ENCODE measurements around the gene PRXL2B. TPM values are rescaled to one million over a fixed set of nuclear protein-coding genes. Genes with fewer than 3 reads are reported as not detected.
"Not testable (repeated sequence)": the region's sequence is repeated elsewhere in the genome, so short reads cannot be mapped to it uniquely, and the experiment has no call there.

The PRXL2B gene
- total and polyA plus RNA-seq, 4 donors: 19.0 to 85.9 (median 52.0) TPM

DNA sequence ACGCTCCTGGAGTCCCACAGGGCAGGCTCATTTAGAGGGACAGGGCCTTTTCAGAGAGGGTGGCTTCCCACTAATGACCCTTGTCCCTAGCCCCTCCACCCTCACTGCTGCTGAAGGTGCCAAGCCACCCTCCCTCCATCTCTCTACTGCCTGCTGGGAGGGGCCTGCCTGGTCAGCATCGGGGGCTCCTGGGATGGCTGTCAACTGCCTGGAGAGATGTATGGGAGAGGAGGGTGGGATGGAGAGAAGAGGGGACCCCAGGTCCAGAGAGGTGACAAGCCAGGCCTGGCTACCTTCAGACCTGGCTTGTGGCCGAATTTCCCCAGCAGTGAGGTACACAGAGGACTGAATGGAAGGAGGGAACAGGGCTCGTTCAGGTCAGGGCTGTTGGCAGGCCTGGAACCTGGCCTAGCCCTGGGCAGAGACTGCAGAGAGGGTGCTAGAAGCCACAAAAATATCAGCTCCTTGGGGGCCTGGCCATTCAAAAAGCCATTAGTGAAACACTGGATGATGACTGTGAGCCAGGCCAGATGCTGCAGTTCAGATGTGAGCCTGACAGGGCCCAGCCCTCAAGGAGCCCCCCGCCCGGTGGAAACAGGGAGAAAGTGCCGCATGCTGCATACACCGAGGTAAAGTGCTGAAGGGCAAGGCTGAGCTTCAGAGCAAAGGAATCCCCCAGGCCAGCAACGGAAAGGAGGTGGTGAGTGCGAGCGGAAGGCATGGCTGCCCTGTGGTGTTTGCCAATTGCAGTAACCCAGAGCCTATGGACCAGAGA lies 26.2 kb downstream of the PRXL2B start:
- no peak overlapping the region for H3K4me3 ChIP-seq (ENCODE audit: low read depth, low read length)
- H3K27ac ChIP-seq (ENCODE audit: low read depth, low read length): no peak overlapping the region
- 79% methylated on average over 11 of the region's 11 CpGs for WGBS (ENCODE audit: insufficient coverage)
- H3K4me1 ChIP-seq (ENCODE audit: control insufficient read depth, insufficient read depth, low read length): peaks cover 31% of the 10 kb centered on the region
- no peaks in the 10 kb centered on the region for H3K36me3 ChIP-seq (ENCODE audit: control insufficient read depth, insufficient read depth, low read length)
- H3K9me3 ChIP-seq (ENCODE audit: control insufficient read depth, insufficient read depth, low read length): peaks cover 4% of the 10 kb centered on the region
- DNase-seq (ENCODE audit: low read depth in 4 of 6, low spot score in 6 of 6): no peak
- H3K27me3 ChIP-seq (ENCODE audit: control insufficient read depth, insufficient read depth, low read length): no peaks in the 10 kb centered on the region

DNA sequence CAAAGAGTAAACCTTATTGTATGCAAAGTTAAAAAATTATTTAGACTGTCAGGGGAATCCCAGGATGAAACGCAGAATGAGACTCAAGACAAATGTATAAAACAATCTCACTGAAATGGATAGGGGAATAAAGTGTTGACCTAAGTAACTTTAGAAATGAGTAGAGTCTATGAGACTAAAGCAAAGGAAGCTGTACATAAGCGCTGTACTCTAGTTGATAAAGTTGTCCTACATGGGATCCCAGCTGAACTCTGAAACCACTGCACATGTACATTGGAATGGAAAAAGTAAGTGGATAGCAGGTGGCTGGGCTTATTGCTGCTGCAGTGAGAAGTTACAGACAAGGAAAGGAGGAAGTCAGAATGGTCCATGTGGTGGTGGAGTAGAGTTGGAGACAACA lies 27.6 kb downstream of the PRXL2B start:
- Histone ChIP-seq H3K27me3 (ENCODE audit: control insufficient read depth, insufficient read depth, low read length) (no peaks in the 10 kb centered on the region), H3K9me3 (ENCODE audit: control insufficient read depth, insufficient read depth, low read length) (peaks cover 4% of the 10 kb centered on the region), H3K36me3 (ENCODE audit: control insufficient read depth, insufficient read depth, low read length) (no peaks in the 10 kb centered on the region), H3K27ac (ENCODE audit: low read depth, low read length) (no peak overlapping the region), H3K4me1 (ENCODE audit: control insufficient read depth, insufficient read depth, low read length) (peaks cover 27% of the 10 kb centered on the region), H3K4me3 (ENCODE audit: low read depth, low read length) (no peak overlapping the region)
- no peak for DNase-seq (ENCODE audit: low read depth in 4 of 6, low spot score in 6 of 6)
- WGBS (ENCODE audit: insufficient coverage): 86% methylated on average over 1 of the region's 2 CpGs

DNA sequence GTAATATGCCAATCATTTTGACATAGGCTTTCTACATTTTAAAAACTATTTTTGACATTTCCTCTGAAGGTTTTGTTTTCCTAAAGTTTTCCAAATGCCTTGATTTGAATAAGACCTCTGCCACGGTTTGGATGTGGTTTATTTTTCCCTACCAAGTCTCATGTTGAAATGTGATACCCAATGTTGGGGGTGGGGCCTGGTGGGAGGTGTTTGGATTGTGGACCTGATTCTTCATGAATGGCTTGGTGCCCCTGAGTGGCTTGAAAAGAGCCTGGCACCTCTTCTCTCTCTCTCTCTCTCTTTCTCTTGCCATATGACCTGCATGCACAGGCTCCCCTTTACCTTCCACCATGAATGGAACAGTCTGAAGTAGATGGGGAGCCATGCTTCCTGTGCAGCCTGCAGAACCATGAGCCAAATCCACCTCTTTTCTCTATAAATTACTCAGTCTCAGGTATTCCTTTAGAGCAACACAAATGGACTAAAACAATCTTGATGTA lies 31.4 kb downstream of the PRXL2B start:
- Histone ChIP-seq H3K36me3 (ENCODE audit: control insufficient read depth, insufficient read depth, low read length) (no peaks in the 10 kb centered on the region), H3K27me3 (ENCODE audit: control insufficient read depth, insufficient read depth, low read length) (peaks cover 2% of the 10 kb centered on the region), H3K4me1 (ENCODE audit: control insufficient read depth, insufficient read depth, low read length) (no peaks in the 10 kb centered on the region), H3K4me3 (ENCODE audit: low read depth, low read length) (no peak overlapping the region), H3K9me3 (ENCODE audit: control insufficient read depth, insufficient read depth, low read length) (peaks cover 10% of the 10 kb centered on the region), H3K27ac (ENCODE audit: low read depth, low read length) (no peak overlapping the region)
- WGBS (ENCODE audit: insufficient coverage): 20% methylated on average over 1 of the region's 1 CpG
- no peak for DNase-seq (ENCODE audit: low read depth in 4 of 6, low spot score in 6 of 6)

DNA sequence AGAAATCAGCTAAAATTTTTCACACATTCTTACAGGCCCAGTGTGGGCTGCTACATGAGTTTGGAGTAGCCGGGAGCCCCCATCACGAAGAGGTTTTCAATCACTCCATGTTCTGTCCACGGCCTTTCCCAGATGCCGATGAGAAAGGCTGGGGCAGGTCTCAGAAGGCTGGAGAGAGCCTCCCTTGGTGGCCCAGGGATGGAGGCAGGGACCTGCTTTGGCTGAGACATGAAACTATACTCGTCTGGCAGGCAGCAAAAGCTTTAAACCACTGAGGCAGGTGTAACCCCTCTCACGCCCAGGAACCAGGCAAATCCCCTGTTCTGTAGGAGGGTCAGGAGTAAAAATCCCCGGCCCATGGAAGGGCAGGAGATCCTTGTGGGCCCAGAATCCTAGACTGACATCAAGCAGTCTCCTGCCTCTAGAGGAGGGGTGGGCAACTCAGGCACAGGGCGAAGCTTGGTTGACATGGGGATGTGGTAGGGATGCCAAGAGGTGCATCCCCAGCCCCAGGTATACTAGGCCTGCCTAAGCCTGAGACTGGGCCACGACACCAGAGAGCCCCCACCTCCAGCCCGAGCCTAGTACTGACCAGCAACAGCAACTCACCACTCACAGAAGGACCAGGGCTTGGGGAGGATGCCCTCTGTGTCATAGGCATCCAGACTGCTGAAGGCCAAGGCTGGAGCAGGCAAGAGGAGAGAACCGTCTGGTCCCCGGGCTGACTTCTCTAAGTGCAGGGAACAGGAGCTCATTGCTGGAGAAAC lies 37.2 kb downstream of the PRXL2B start:
- WGBS (ENCODE audit: insufficient coverage): 89% methylated on average over 12 of the region's 12 CpGs
- H3K27me3 ChIP-seq (ENCODE audit: control insufficient read depth, insufficient read depth, low read length): peaks cover 27% of the 10 kb centered on the region

DNA sequence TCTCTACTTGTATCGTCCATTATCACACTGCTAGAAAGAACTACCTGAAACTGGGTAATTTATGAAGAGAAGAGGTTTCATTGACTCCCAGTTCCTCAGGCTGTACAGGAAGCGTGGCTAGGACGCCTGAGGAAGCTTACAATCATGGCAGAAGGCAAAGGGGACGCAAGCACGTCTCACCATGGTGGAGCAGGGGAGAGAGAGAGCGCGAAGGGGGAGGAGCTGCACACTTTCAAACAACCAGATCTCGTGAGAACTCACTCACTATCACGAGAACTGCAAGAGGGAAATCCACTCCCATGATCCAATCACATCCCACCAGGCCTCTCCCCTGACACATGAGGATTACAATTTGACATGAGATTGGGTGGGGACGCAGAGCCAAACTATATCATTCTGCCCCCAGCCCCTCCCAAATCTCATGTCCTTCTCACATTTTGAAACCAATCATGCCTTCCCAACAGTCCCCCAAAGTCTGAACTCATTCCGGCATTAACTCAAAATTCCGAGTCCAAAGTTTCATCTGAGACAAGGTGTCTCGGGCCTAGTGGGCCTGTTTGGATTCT lies 38.2 kb downstream of the PRXL2B start:
- Histone ChIP-seq H3K4me3 (ENCODE audit: low read depth, low read length) (no peak overlapping the region), H3K36me3 (ENCODE audit: control insufficient read depth, insufficient read depth, low read length) (no peaks in the 10 kb centered on the region), H3K4me1 (ENCODE audit: control insufficient read depth, insufficient read depth, low read length) (peaks cover 5% of the 10 kb centered on the region), H3K27ac (ENCODE audit: low read depth, low read length) (no peak overlapping the region), H3K27me3 (ENCODE audit: control insufficient read depth, insufficient read depth, low read length) (peaks cover 36% of the 10 kb centered on the region), H3K9me3 (ENCODE audit: control insufficient read depth, insufficient read depth, low read length) (peaks cover 5% of the 10 kb centered on the region)
- whole genome bisulfite sequencing (ENCODE audit: insufficient coverage): 84% methylated on average over 6 of the region's 13 CpGs
- DNase-seq (ENCODE audit: low read depth in 4 of 6, low spot score in 6 of 6): no peak

More for the DNA sequence above, 37.2 kb downstream of the PRXL2B start:
- Histone ChIP-seq H3K27ac (ENCODE audit: low read depth, low read length) (no peak overlapping the region), H3K36me3 (ENCODE audit: control insufficient read depth, insufficient read depth, low read length) (no peaks in the 10 kb centered on the region), H3K9me3 (ENCODE audit: control insufficient read depth, insufficient read depth, low read length) (peaks cover 6% of the 10 kb centered on the region), H3K4me3 (ENCODE audit: low read depth, low read length) (no peak overlapping the region), H3K4me1 (ENCODE audit: control insufficient read depth, insufficient read depth, low read length) (no peaks in the 10 kb centered on the region)
- no peak for DNase-seq (ENCODE audit: low read depth in 4 of 6, low spot score in 6 of 6)

DNA sequence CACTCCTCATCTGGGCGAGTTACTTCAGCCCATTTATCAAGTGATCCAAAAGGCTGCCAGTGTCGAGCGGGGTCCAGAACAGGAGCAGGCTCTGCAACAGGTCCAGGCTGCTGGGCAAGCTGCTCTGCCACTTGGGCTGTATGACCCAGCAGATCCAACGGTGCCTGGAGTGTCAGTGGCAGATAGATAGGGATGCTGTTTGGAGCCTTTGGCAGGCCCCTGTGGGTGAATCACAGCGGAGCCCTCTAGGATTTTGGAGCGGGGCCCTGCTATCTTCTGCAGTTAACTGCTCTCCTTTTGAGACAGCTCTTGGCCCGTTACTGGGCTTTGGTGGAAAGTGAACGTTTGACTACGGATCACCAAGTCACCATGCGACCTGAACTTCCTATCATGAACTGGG lies 38.7 kb downstream of the PRXL2B start:
- Histone ChIP-seq H3K9me3 (ENCODE audit: control insufficient read depth, insufficient read depth, low read length) (peaks cover under 1% of the 10 kb centered on the region), H3K36me3 (ENCODE audit: control insufficient read depth, insufficient read depth, low read length) (no peaks in the 10 kb centered on the region), H3K4me3 (ENCODE audit: low read depth, low read length) (no peak overlapping the region), H3K27me3 (ENCODE audit: control insufficient read depth, insufficient read depth, low read length) (peaks cover 39% of the 10 kb centered on the region), H3K27ac (ENCODE audit: low read depth, low read length) (no peak overlapping the region), H3K4me1 (ENCODE audit: control insufficient read depth, insufficient read depth, low read length) (peaks cover 5% of the 10 kb centered on the region)
- 79% methylated on average over 7 of the region's 10 CpGs for WGBS (ENCODE audit: insufficient coverage)
- no peak for DNase-seq (ENCODE audit: low read depth in 4 of 6, low spot score in 6 of 6)

DNA sequence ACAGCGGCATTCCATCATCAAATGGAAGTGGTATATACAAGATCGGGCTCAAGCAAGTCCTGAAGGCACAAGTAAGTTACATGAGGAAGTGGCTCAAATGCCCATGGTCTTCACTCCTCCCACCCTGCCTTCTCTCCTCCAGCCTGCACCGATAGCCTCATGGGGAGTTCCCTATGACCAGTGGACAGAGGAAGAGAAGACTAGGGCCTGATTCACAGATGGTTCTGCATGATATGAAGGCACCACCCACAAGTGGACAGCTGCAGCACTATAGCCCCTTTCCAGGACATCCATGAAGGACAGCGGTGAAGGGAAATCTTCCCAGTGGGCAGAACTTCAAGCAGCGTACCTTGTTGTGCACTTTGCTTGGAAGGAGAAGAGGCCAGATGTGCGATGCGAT lies 39.2 kb downstream of the PRXL2B start:
- not testable (repeated sequence) for H3K36me3 ChIP-seq (ENCODE audit: control insufficient read depth, insufficient read depth, low read length); H3K9me3 ChIP-seq (ENCODE audit: control insufficient read depth, insufficient read depth, low read length); H3K4me3 ChIP-seq (ENCODE audit: low read depth, low read length); H3K4me1 ChIP-seq (ENCODE audit: control insufficient read depth, insufficient read depth, low read length); H3K27ac ChIP-seq (ENCODE audit: low read depth, low read length); DNase-seq (ENCODE audit: low read depth in 4 of 6, low spot score in 6 of 6)
- WGBS (ENCODE audit: insufficient coverage): 85% methylated on average over 4 of the region's 7 CpGs
- peaks cover 38% of the 10 kb centered on the region for H3K27me3 ChIP-seq (ENCODE audit: control insufficient read depth, insufficient read depth, low read length)

DNA sequence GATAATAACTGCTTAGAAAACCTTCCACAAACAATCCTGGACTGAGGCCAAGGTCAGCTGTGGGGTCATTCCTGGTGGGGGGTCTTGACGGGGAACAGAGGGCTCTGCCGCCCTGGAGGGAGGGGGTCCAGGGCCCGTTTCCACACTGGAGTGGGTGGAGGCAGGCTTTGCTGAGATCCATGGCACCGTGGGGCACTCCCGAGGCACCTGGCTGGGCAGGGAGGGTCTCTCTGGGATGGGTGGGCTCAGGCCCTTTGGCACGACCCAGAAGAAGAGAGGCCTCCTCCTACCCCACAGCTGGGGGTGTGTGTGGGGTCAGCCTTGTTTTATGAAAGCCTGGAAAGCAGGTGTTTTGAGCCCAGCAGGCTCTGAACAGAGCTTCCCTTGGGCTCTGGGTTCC lies 41.2 kb downstream of the PRXL2B start:
- Histone ChIP-seq H3K4me1 (ENCODE audit: control insufficient read depth, insufficient read depth, low read length) (peaks cover 11% of the 10 kb centered on the region), H3K27me3 (ENCODE audit: control insufficient read depth, insufficient read depth, low read length) (peaks cover 38% of the 10 kb centered on the region), H3K9me3 (ENCODE audit: control insufficient read depth, insufficient read depth, low read length) (no peaks in the 10 kb centered on the region), H3K36me3 (ENCODE audit: control insufficient read depth, insufficient read depth, low read length) (no peaks in the 10 kb centered on the region), H3K4me3 (ENCODE audit: low read depth, low read length) (no peak overlapping the region), H3K27ac (ENCODE audit: low read depth, low read length) (no peak overlapping the region)
- DNase-seq (ENCODE audit: low read depth in 4 of 6, low spot score in 6 of 6): no peak
- 0% methylated on average over 1 of the region's 6 CpGs for WGBS (ENCODE audit: insufficient coverage)

DNA sequence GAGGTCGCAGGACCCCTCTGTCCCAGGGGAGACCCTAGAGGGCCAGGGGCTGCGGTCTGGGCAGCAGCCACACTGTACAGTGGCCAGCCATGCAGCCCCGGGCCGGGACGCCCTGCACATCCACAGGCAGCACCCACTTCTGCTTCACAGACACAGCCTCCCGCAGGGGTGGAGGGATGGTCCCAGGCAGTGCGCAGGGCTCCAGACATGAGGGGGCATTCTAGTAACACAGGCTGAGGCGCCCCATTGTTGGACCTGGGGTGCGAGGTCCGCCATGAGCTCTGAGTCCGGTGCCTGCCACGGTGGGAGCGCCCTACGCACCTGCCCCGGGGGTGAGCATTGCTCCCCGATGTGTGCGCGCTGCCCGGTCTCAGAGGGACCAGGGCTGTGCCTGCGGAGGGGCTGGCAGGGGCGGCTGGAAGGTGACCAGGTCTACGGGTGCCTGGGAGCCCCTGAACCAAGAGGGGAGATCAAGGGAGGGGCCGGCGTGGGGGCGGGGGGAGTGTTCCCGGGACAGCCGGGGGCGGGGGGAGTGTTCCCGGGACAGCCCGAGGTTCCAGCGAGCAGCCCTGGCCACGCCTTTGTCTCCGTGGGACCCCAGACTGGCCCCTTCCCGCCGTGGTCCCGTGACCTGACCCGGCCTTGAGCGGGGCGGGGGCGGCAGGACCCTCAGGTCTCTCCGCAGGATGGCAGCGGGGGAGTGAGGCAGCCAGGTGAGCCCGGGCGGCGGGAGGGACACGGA lies 41.8 kb downstream of the PRXL2B start:
- H3K4me3 ChIP-seq (ENCODE audit: low read depth, low read length): no peak overlapping the region
- H3K36me3 ChIP-seq (ENCODE audit: control insufficient read depth, insufficient read depth, low read length): no peaks in the 10 kb centered on the region
- no peak overlapping the region for H3K27ac ChIP-seq (ENCODE audit: low read depth, low read length)
- no peak for DNase-seq (ENCODE audit: low read depth in 4 of 6, low spot score in 6 of 6)
- WGBS (ENCODE audit: insufficient coverage): 8% methylated on average over 46 of the region's 46 CpGs
- H3K4me1 ChIP-seq (ENCODE audit: control insufficient read depth, insufficient read depth, low read length): peaks cover 18% of the 10 kb centered on the region
- peaks cover 38% of the 10 kb centered on the region for H3K27me3 ChIP-seq (ENCODE audit: control insufficient read depth, insufficient read depth, low read length)
- no peaks in the 10 kb centered on the region for H3K9me3 ChIP-seq (ENCODE audit: control insufficient read depth, insufficient read depth, low read length)

Measured in spinal cord (tissue), 10 donors.